CD4-positive, alpha-beta T cell treated with Interferon alpha-2 for 1 hour (primary cell): Measurements from ENCODE around the gene SYT3.
A peak's percentile ranks its signal among the peaks of the same experiment; 100 is the strongest.

Experiments used
- DNase-seq, 2 donors: peaks; one replicate each; pipeline ENCODE4 v3.0.0-alpha.2; 2020 to 2022

SYT3 gene

GRCh38 chr19:50661766-50662650 is 22.3 kb upstream of the SYT3 start:
- no peak for DNase-seq

GRCh38 chr19:50661023-50661422 is 21.3 kb upstream of the SYT3 start:
- no peak for DNase-seq

- no peak for DNase-seq
Measured at GRCh38 chr19:50660088-50660366, 20.3 kb upstream of the SYT3 start.

GRCh38 chr19:50659318-50660087 is 19.8 kb upstream of the SYT3 start:
- DNase-seq = no peak

- DNase-seq = peak; percentile 63 to 80
Measured at GRCh38 chr19:50658441-50659317, 19.0 kb upstream of the SYT3 start.

GRCh38 chr19:50657712-50658440 is 18.2 kb upstream of the SYT3 start:
- peak; percentile 81 to 92 for DNase-seq

- no peak for DNase-seq
Measured at GRCh38 chr19:50657222-50657669, 17.6 kb upstream of the SYT3 start.

- no peak for DNase-seq
Measured at GRCh38 chr19:50654882-50655281, 15.2 kb upstream of the SYT3 start.

GRCh38 chr19:50652722-50653121 is 13.0 kb upstream of the SYT3 start:
- no peak for DNase-seq

GRCh38 chr19:50651174-50651573 is 11.5 kb upstream of the SYT3 start:
- no peak for DNase-seq

- DNase-seq = no peak
Measured at GRCh38 chr19:50649433-50650391, 10.0 kb upstream of the SYT3 start, which contains the start of gene C19orf81. C19orf81 (plus strand) TSS chr19:50649445; CDS start chr19:50649445, 0 bp downstream.

- no peak for DNase-seq
Measured at GRCh38 chr19:50648659-50649058, 9.0 kb upstream of the SYT3 start.

- DNase-seq = no peak
Measured at GRCh38 chr19:50647879-50648615, 8.4 kb upstream of the SYT3 start.

GRCh38 chr19:50646074-50646807 is 6.6 kb upstream of the SYT3 start:
- no peak for DNase-seq

- no peak for DNase-seq
Measured at GRCh38 chr19:50645107-50645506, 5.4 kb upstream of the SYT3 start.

- DNase-seq = no peak
Measured at GRCh38 chr19:50644315-50644915, 4.7 kb upstream of the SYT3 start.

GRCh38 chr19:50640368-50640767 is 687 bp upstream of the SYT3 start:
- no peak for DNase-seq

- no peak for DNase-seq
Measured at GRCh38 chr19:50638600-50638999, 1.1 kb downstream of the SYT3 start.
